IPS-18c (cell line): ENCODE measurements around the gene TRMT10B.
"Not testable (repeated sequence)": the region's sequence is repeated elsewhere in the genome, so short reads cannot be mapped to it uniquely, and the experiment has no call there.

ENCODE experiments used
- H3K4me3 ChIP-seq: 2 replicates; pipeline ENCODE4 v1.7.0; 2013; ENCODE audit warnings: low read depth, mild to moderate bottlenecking, low read length, moderate library complexity; ENCODE audit not compliant: insufficient read depth
- H3K9me3 ChIP-seq: one replicate; pipeline ENCODE4 v1.6.1; 2013; ENCODE audit warnings: mild to moderate bottlenecking, low read length, moderate library complexity; ENCODE audit not compliant: control insufficient read depth, insufficient read depth

The TRMT10B gene

GRCh38 chr9:37825174-37825573 is 71.6 kb downstream of the TRMT10B start:
- not testable (repeated sequence) for H3K4me3 ChIP-seq

GRCh38 chr9:37827483-37828165 is 74.0 kb downstream of the TRMT10B start:
- Histone ChIP-seq H3K9me3 (no peaks in the 10 kb centered on the region), H3K4me3 (no peak overlapping the region)

More at GRCh38 chr9:37825174-37825573, 71.6 kb downstream of the TRMT10B start:
- H3K9me3 ChIP-seq = not testable (repeated sequence)
